22Rv1 (cell line): ENCODE data around the gene COX7B.
"Not testable (repeated sequence)": the region's sequence is repeated elsewhere in the genome, so short reads cannot be mapped to it uniquely, and the experiment has no call there.

Experiments used
- H3K27ac ChIP-seq: fragments of 450-650 bp; 2 replicates; pipeline ENCODE4 v1.5.1; 2017
- ZFX ChIP-seq: fragments of 450-650 bp; IDR thresholded peaks from 2 replicates; pipeline ENCODE4 v1.6.1; 2017; ENCODE audit warnings: antibody characterized with exemption, borderline replicate concordance
- TF ChIP-seq, protein P1 (sequence below): fragments of 450-650 bp; IDR thresholded peaks from 2 replicates; pipeline ENCODE4 v1.5.1; 2017; ENCODE audit warnings: mild to moderate bottlenecking

COX7B gene

DNA sequence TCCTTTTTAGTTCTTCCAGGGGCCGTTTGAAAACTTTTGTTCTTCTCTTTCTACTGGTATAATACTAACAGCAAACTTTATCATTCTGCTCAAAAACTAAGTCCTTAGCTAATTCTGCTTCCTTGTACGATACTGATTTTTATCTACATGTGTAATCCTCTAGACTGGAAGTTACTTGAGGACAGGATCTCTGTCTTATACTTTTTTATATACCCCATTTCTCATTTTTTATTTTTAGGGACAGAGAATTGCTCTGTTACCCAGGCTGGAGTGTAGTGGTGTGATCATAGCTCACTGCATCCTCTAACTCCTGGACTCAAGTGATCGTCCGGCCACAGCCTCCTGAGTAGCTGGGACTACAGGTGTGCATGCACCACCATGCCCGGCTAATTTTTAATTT lies 2.2 kb downstream of the COX7B start:
- no peak overlapping the region for H3K27ac ChIP-seq

GRCh38 chrX:77910108-77910840 lies 11.0 kb downstream of the COX7B start, which contains the start of gene ATP7A:
TSS of gene ATP7A (plus strand) at chrX:77910693. CDS start at chrX:77971642, 60,949 bp downstream.
- TF ChIP-seq ZFX, result no peak
- TF ChIP-seq, protein P1, sequence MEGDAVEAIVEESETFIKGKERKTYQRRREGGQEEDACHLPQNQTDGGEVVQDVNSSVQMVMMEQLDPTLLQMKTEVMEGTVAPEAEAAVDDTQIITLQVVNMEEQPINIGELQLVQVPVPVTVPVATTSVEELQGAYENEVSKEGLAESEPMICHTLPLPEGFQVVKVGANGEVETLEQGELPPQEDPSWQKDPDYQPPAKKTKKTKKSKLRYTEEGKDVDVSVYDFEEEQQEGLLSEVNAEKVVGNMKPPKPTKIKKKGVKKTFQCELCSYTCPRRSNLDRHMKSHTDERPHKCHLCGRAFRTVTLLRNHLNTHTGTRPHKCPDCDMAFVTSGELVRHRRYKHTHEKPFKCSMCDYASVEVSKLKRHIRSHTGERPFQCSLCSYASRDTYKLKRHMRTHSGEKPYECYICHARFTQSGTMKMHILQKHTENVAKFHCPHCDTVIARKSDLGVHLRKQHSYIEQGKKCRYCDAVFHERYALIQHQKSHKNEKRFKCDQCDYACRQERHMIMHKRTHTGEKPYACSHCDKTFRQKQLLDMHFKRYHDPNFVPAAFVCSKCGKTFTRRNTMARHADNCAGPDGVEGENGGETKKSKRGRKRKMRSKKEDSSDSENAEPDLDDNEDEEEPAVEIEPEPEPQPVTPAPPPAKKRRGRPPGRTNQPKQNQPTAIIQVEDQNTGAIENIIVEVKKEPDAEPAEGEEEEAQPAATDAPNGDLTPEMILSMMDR, result peak; percentile 50
- peak within 1 kb of the TSS; percentile 71 for H3K27ac ChIP-seq

More for the DNA sequence above, 2.2 kb downstream of the COX7B start:
- no peak for TF ChIP-seq ZFX
- TF ChIP-seq, protein P1, result no peak

DNA sequence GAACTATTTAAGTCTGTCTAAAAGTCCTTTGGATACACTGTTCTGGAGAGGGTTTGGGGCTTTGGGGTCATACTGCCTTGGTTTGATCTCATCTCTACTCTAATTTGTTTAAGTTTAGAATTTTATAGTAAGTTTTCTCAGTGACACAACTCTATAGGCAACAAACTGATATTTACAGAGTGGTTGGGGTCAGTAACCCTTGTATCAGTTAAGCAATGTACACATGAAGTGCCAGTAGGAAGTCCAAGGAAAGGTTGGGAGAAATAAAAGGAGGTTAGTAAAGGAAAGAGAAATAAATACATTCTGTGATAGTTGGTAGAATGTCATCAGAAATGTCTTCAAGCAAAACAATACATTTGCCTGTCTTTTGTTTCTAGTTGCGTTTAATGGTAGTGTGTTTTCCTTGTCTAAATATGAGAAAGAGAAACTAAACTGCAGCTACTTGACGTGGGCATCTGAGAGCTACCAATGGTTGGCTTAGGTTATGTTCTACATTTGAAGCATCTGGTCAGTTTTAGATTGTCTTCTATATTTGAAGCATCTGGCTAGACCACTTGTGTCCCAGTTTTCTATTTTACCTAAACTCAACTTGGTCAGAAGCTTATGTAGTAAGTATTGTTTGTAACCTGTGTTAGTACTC lies 18.1 kb downstream of the COX7B start:
- H3K27ac ChIP-seq, result no peak overlapping the region

GRCh38 chrX:77918568-77918967 lies 19.3 kb downstream of the COX7B start:
- TF ChIP-seq, protein P1, result no peak
- TF ChIP-seq ZFX, result no peak
- H3K27ac ChIP-seq, result no peak overlapping the region

More for the DNA sequence above, 18.1 kb downstream of the COX7B start:
- TF ChIP-seq, protein P1, result no peak
- no peak for TF ChIP-seq ZFX

- not testable (repeated sequence) for H3K27ac ChIP-seq
Measured at GRCh38 chrX:77919370-77919769, 20.1 kb downstream of the COX7B start.

- no peak overlapping the region for H3K27ac ChIP-seq
- TF ChIP-seq ZFX, result no peak
- TF ChIP-seq, protein P1, result no peak
Measured at GRCh38 chrX:77922787-77923186, 23.5 kb downstream of the COX7B start.

DNA sequence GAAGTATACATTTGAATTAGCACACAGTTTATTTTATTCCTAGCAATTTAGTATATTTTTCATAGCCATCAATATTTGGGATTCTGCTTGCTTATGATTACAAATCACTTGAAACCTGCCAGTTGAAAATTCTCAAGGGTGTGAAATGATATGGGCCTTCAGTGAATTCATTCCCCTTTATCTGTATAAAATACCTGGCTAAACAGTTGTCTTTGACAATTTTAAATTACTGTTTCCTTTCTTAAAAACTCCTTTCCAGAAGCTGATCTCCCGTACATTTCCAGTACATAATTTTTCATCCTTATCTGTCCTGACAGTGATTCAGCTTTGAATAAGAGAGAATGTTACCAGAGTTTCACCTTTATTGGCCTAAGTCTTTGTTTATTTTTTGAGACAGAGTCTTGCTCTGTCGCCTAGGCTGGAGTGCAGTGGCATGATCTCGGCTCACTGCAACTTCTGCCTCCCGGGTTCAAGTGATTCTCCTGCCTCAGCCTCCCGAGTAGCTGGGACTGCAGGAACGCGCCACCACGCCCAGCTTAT lies 25.1 kb downstream of the COX7B start:
- TF ChIP-seq ZFX, result no peak
- TF ChIP-seq, protein P1, result no peak

More for the DNA sequence above, 25.1 kb downstream of the COX7B start:
- H3K27ac ChIP-seq, result no peak overlapping the region
